K562 (cell line): ENCODE measurements around the gene SART3. TPM values are rescaled to one million over a fixed set of nuclear protein-coding genes. Genes with fewer than 3 reads are reported as not detected.

Experiments
- CREB1 ChIP-seq, 2 experiments: sonication (generic) in 1 of 2; formaldehyde crosslinking in 1 of 2; IDR thresholded peaks; 2 replicates each; pipeline versions ENCODE4 v1.6.1 to v1.8.0; 2012 to 2022; ENCODE audit warnings: inconsistent platforms in 1 of 2, mild to moderate bottlenecking in 1 of 2, missing genetic modification reagents in 1 of 2, moderate library complexity in 1 of 2
- DEAF1 ChIP-seq: fragments of 450-650 bp; formaldehyde crosslinking; IDR thresholded peaks from 2 replicates; pipeline ENCODE4 v1.4.0; 2020; ENCODE audit warnings: mild to moderate bottlenecking, moderate library complexity
- JUND ChIP-seq, 2 experiments: IDR thresholded peaks; 2 replicates in 1 of 2; 3 replicates in 1 of 2; pipeline ENCODE4 v1.6.1; 2011; ENCODE audit warnings: borderline replicate concordance in 2 of 2, low read depth in 2 of 2, low read length in 2 of 2, improper control_type of control experiment in 1 of 2, missing biosample characterization in 1 of 2, missing genetic modification characterization in 1 of 2, missing genetic modification reagents in 1 of 2
- MED1 ChIP-seq: sonication (generic); formaldehyde crosslinking; IDR thresholded peaks from 2 replicates; pipeline ENCODE4 v1.8.1; 2023; ENCODE audit warnings: missing genetic modification reagents, borderline replicate concordance
- POU5F1 ChIP-seq: fragments of 150-350 bp; IDR thresholded peaks from 2 replicates; pipeline ENCODE4 v1.6.1; 2014; ENCODE audit warnings: borderline replicate concordance, low read length, low read depth, mild to moderate bottlenecking; ENCODE audit not compliant: partially characterized antibody
- THRA ChIP-seq: fragments of 450-650 bp; IDR thresholded peaks from 2 replicates; pipeline ENCODE4 v1.6.1; 2017; ENCODE audit warnings: mild to moderate bottlenecking, moderate library complexity
- ZBTB2 ChIP-seq: fragments of 450-650 bp; IDR thresholded peaks from 2 replicates; pipeline ENCODE4 v1.6.1; 2016; ENCODE audit warnings: antibody characterized with exemption
- ZNF699 ChIP-seq: fragments of 250-450 bp; sonication (Bioruptor Pico); IDR thresholded peaks from 2 replicates; pipeline ENCODE4 v1.8.0; 2021; ENCODE audit warnings: mild to moderate bottlenecking, moderate library complexity; ENCODE audit not compliant: insufficient replicate concordance
- polyA plus RNA-seq, 8 experiments: library from polyadenylated mRNA; depleted of rRNA in 4 of 8; stranded (reverse) in 5 of 8; unstranded in 3 of 8; fragments of >200 nt; fragmentation: Nextera tagmentation in 2 of 8; fragmentation: Illumina TruSeq in 1 of 8; extraction: Ambion mirVana in 2 of 8; extraction: Trizol in 1 of 8; gene quantifications; 2 replicates each; pipeline versions ENCODE4 v1.2.1 to v1.2.3, GENCODE V29; 2011 to 2014; ENCODE audit warnings: inconsistent platforms in 1 of 8, missing spikeins in 1 of 8
- total RNA-seq, 7 experiments: library from RNA; depleted of rRNA in 6 of 7; stranded (reverse); fragments of >200 nt in 6 of 7; fragmentation: Illumina TruSeq in 2 of 7; extraction: Trizol in 2 of 7; gene quantifications; 2 replicates each; pipeline versions ENCODE4 v1.2.1 to v1.2.3, GENCODE V29; 2011 to 2021; ENCODE audit warnings: low replicate concordance in 1 of 7
- TF ChIP-seq, protein P1 (sequence below): sonication (generic); formaldehyde crosslinking; IDR thresholded peaks from 2 replicates; pipeline ENCODE4 v1.8.1; 2023; ENCODE audit warnings: mild to moderate bottlenecking, missing genetic modification reagents
- TF ChIP-seq, protein P2 (sequence below): IDR thresholded peaks from 2 replicates; pipeline ENCODE4 v1.6.1; 2011; ENCODE audit warnings: borderline replicate concordance, low read depth, mild to moderate bottlenecking, moderate library complexity, low read length; ENCODE audit not compliant: insufficient read depth, poor library complexity, severe bottlenecking
- TF ChIP-seq, protein P3 (sequence below), 2 experiments: IDR thresholded peaks in 1 of 2; conservative IDR thresholded peaks in 1 of 2; 2 replicates each; pipeline ENCODE4 v1.6.1; 2016; ENCODE audit warnings: low read depth in 2 of 2, mild to moderate bottlenecking in 1 of 2, missing compliant biosample characterization in 1 of 2, missing genetic modification characterization in 1 of 2, moderate library complexity in 1 of 2

Gene SART3
- total and polyA plus RNA-seq, 9 of the 15 experiments (the other 6 are each of a cell fraction or from before 2014, with no cell fraction given), result 8.9 to 167 (median 56.7) TPM

- TF ChIP-seq, protein P1, sequence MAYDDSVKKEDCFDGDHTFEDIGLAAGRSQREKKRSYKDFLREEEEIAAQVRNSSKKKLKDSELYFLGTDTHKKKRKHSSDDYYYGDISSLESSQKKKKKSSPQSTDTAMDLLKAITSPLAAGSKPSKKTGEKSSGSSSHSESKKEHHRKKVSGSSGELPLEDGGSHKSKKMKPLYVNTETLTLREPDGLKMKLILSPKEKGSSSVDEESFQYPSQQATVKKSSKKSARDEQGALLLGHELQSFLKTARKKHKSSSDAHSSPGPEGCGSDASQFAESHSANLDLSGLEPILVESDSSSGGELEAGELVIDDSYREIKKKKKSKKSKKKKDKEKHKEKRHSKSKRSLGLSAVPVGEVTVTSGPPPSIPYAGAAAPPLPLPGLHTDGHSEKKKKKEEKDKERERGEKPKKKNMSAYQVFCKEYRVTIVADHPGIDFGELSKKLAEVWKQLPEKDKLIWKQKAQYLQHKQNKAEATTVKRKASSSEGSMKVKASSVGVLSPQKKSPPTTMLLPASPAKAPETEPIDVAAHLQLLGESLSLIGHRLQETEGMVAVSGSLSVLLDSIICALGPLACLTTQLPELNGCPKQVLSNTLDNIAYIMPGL (CRISPR knock-in tag), result no peak
- TF ChIP-seq JUND (IDR thresholded peaks at IDR 0.05; ENCODE audit: borderline replicate concordance, low read depth, low read length) (0 out of 2 replicates have a peak, but pooled peaks have one; percentile 25), JUND (tag; IDR thresholded peaks at IDR 0.05; ENCODE audit: borderline replicate concordance, low read depth, low read length) (no peak), POU5F1 (no peak), CREB1 (IDR thresholded peaks at IDR 0.05) (peak; percentile 19; the same call in 1 of the 2 replicates), CREB1 (CRISPR knock-in tag; IDR thresholded peaks at IDR 0.05) (no peak), ZNF699 (no peak), ZBTB2 (no peak), MED1 (CRISPR knock-in tag) (no peak), THRA (no peak), DEAF1 (0 out of 2 replicates have a peak, but pooled peaks have one; percentile 26)
- TF ChIP-seq, protein P2, sequence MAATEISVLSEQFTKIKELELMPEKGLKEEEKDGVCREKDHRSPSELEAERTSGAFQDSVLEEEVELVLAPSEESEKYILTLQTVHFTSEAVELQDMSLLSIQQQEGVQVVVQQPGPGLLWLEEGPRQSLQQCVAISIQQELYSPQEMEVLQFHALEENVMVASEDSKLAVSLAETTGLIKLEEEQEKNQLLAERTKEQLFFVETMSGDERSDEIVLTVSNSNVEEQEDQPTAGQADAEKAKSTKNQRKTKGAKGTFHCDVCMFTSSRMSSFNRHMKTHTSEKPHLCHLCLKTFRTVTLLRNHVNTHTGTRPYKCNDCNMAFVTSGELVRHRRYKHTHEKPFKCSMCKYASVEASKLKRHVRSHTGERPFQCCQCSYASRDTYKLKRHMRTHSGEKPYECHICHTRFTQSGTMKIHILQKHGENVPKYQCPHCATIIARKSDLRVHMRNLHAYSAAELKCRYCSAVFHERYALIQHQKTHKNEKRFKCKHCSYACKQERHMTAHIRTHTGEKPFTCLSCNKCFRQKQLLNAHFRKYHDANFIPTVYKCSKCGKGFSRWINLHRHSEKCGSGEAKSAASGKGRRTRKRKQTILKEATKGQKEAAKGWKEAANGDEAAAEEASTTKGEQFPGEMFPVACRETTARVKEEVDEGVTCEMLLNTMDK, result peak; percentile 30
- TF ChIP-seq, protein P3, sequence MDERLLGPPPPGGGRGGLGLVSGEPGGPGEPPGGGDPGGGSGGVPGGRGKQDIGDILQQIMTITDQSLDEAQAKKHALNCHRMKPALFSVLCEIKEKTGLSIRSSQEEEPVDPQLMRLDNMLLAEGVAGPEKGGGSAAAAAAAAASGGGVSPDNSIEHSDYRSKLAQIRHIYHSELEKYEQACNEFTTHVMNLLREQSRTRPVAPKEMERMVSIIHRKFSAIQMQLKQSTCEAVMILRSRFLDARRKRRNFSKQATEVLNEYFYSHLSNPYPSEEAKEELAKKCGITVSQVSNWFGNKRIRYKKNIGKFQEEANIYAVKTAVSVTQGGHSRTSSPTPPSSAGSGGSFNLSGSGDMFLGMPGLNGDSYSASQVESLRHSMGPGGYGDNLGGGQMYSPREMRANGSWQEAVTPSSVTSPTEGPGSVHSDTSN (CRISPR knock-in tag; IDR thresholded peaks at IDR 0.05; ENCODE audit: low read depth), result no peak
- TF ChIP-seq, protein P3 (tag; conservative IDR thresholded peaks at IDR 0.05; ENCODE audit: low read depth), result peak; percentile 22; the same call in 1 of the 2 replicates
Measured at GRCh38 chr12:108511633-108512540, 49.1 kb downstream of the SART3 start (continued).
